NCI-H82 (cell line): ENCODE results near the gene COL20A1.

Source experiments
- DNase-seq: peaks from one replicate; lab custom pipeline; 2025; lab: John Stamatoyannopoulos, UW

COL20A1 gene

DNA sequence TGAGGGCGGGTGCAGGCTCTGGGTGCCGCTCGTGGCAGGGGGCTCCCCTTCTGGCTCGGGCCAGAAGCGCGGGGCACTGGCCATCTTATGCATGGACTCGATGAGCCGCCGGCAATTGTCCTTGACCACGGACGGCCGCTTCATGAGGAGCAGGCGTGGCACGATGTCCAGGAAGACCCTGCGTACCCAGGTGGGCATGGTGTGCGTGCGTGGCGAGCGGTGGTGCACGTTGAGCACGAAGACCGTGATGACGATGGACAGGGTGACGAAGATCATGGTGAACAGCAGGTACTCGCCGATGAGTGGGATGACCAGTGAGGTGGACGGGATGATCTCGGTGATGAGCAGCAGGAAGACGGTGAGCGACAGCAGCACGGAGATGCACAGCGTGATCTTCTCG, 57.2 kb downstream of the COL20A1 start:
- no peak for DNase-seq

DNA sequence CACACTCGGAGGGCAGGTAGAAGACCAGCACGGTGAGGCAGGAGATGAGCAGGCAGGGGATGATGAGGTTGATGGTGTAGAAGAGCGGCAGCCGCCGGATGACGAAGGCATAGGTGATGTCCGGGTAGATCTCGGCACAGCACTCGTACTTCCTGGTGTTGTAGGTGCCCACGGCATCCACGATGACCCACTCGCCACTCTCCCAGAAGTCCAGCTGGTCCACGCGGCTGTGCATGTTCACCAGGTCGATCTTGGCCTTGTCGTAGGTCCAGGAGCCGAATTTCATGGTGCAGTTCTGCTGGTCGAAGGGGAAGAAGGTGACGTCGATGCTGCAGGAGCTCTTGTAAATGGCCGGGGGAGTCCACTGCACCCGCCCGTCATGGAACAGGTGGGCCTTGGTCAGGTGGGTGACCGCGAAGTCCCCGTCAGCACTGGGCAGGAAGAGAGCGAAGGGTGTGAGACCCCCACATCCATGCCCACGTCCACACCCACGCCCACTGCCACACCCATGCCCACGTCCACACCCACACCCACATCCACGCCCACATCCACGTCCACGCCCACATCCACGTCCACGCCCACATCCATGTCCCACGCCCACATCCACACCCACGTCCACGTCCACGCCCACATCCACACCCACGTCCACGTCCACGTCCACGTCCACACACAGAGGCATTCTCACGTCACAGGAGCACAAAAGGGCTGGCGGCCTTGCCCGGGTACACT, 57.8 kb downstream of the COL20A1 start:
- DNase-seq = no peak

DNA sequence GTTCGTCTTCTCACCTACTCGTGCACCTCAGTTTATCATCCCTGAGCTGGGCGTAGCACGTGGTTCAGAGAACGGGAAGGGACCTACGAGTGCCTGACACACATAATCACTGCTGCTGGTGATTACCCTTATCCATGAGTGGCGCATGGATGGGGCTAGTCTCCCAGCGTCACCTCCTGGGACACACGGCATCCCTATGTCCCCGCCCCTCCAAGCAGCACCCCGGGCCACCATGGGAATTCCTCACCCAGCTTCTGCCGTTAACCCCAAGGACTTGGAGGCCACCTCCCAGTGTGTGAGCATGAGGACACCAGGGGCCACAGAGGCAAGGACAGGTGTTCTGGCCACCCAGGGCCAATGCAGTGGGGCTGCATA, 58.3 kb downstream of the COL20A1 start:
- DNase-seq = no peak

DNA sequence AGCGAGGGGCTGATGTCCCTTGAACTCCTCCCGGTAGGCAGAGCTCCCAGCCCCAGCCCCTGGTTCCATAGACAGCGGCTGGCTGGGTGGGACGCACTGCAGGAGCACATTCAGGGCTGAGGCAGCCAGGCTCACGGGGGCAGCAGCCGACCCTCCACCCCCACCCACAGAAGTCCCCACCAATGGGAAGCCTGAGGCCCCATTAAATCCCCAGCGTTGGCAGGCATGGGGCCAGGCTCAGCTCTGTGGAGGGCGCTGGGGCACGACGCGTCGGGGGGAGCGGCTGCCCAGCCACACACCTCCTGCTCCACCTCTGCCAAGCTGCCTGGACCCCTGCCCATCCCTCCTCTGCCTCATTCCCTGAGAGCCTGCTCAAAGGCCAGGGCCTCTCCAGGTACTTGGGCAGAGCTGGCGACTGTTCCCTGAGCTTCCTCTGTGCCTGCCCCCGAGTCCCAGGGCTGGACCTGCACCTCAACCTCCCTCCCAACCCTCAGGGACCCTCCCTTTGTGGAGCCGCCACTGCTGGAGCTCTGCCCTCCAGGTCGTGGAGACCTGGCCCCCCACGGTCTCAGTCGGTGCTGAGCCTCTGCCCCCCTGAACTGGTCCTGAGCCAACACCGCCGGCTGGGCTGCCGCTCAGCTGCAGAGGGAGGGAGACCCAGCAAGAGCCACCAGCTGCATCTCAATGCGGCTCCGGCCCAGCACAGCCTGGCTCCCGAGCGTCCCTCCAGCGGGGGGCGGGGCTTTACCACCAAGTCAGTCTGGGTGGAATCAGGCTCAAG, 59.0 kb downstream of the COL20A1 start:
- DNase-seq = peak; percentile 63

DNA sequence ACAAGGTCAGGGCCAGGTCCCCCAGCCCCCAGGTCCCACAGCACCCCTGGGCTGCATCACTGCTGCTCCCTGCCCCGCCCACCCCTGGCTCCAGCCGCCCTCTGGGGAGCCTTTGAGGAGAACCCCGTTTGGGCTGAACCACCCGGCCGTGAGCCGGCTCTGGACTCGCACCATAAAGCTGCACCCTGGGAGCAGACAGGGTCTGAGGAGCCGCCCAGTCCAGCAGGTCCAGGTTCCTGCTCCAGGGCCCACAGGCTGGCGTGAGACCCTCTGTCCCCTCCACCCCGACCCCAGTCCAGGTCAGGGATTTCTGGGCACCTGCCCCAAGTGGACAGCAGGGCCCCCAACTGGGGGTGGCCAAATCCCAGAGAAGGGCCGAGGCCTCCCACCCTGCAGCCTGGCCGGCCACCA, 59.8 kb downstream of the COL20A1 start:
- no peak for DNase-seq

DNA sequence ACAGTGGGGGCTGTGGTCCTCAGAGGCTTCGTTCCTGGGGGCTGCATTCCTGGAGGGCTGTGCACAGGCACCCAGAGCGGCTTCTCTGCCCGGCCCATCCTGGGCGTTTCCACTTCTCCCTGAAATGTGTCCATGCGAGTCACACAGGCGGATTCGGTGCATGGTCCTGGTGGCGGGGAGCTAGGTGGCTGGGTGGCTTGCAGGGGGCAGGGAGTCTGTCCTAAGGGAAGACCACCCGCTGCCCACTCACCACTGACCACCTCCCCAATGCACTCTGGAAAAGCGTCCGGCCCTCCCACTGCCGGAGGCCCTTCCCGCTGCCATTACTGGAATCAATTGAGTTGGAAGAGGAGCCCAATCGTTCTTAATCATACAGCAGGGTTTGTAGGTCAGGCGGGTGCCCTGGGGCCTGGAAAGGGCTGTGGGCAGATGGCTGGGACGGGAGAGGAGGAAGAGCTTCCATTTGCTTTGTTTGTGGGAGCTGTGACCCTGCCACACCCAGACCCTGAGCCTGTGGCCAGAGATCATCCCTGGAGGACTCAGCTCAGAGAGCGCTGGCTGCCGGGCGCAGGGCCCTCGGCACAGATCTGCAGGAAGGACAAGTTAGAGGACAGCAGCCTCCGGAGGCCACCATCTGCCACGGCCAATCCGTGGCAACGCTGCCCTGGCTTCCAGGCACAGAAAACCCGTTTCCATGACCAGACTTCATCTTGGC, 61.8 kb downstream of the COL20A1 start:
- DNase-seq = no peak

DNA sequence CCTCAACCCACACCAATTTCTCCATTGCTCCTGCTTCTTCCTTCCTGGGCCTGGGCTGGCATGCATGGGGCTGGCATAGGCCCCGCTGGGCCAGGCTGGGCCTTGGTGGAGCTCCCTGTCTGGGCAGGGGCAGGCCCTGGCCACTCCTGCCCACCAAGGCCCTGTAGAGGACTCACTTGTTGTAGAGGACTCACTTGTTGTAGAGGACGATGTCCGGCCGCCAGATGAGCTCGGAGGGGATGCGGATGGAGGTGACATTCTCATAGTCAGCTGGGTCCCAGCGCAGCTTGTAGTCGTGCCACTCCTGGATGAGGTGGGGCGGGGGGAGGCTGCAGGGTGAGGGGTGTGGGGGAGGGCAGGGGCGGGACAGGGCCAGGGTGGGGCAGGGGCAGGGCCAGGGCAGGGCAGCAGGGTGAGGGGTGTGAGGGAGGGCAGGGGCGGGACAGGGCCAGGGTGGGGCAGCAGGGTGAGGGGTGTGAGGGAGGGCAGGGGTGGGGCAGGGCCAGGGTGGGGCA, 62.9 kb downstream of the COL20A1 start:
- DNase-seq = no peak

DNA sequence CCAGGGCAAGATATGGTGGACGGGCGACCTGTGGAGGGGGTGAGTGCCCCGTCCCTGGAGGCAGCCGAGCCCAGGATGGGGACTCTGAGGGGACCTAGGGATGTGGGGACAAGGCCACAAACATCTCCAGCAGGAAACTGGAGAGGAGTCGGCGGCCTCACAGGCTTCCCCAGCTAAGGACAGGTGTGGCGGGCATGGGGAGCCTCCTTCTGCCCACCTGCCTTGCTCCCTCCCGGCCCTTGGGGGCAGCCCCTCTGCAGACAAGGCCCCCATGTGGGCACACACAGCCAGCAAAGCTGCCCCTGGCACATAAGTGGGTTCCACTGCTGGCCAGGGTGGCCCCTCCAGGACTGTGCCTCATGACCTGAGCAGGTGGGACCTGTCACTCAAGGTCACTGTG, 63.5 kb downstream of the COL20A1 start:
- DNase-seq = no peak

DNA sequence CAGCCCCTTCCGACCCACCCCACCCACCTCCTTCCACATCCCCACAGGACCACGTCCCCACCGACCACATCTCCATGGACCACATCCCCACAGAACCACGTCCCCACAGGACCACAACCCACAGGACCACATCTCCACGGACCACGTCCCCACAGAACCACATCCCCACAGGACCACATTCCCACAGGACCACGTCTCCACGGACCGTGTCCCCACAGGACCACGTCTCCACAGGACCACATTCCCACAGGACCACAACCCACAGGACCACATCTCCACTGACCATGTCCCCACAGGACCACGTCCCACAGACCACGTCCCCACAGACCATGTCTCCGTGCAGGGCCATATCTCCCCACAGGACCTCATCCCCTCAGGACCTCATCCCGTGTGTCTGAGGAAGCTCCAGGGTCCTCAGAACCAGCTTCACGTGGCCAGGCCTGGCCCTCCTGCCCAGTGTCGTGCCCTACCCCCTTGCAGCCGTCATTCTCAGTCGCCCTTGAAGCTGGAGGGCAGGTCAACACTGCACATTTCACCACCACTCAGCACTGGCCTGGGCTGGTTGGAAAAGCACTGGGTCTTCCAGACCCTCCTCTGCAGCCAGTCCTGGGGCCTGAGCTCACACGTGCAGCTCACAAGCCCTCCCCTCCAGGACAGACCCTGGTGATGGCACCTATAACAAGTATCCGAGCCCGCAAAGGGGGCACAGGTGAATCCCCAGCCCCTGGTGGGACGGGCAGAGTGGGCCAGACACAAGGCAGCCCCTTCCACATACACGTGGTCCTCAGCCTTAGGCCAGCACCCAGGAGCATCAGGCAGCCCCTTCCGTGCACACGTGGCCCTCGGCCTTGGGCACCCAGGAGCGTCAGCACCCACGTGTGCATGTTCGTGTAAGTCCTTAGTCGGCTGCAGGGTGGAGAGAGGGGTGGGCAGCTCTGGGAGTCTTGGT, 64.2 kb downstream of the COL20A1 start:
- DNase-seq = no peak

DNA sequence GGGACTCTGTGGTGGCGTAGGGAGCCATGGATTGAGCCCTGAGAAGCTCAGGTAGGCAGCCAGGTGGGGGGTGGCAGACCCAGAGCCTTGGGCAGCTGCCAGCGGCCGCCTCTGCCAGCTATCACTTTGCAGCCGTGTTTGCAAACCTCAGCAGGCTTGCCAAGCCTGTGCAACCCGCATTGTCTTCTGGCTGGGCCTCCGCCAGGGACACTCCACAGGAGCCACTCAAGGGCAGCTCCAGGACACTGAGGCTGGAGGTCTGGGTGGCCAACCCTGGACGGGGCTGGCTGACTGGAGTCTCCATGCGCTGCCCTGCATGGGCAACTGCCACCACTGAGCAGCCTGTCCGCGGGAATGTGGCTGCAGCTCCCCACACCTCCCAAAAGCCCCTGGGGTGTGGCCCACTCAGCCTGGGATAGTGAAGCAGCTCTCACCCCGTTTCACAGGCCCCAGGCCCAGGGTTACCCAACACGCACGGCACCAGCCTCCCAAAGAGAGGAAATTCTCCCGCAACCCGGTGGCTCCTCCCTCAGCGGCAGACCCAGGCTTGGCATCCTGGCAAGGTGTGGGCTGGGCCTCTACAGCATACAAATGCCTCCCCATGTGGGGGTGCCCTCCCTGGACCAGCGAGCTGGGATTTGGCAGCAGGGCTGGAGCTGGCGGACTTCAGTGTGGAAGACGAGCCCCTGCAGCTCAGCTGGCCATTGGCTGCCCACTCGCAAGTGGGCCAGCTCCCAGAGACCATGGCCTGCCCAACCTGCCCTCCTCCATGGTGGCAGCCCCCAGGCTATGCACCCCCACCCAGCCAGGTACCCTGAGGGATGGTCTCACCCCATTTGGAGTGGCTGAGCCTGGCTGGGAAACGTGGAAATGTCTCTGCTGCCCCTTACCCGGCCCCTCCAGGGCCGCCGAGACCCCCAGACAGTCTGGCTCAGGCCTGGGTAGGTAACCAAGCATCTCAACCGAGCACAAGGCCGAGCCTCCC, 65.2 kb downstream of the COL20A1 start:
- no peak for DNase-seq

DNA sequence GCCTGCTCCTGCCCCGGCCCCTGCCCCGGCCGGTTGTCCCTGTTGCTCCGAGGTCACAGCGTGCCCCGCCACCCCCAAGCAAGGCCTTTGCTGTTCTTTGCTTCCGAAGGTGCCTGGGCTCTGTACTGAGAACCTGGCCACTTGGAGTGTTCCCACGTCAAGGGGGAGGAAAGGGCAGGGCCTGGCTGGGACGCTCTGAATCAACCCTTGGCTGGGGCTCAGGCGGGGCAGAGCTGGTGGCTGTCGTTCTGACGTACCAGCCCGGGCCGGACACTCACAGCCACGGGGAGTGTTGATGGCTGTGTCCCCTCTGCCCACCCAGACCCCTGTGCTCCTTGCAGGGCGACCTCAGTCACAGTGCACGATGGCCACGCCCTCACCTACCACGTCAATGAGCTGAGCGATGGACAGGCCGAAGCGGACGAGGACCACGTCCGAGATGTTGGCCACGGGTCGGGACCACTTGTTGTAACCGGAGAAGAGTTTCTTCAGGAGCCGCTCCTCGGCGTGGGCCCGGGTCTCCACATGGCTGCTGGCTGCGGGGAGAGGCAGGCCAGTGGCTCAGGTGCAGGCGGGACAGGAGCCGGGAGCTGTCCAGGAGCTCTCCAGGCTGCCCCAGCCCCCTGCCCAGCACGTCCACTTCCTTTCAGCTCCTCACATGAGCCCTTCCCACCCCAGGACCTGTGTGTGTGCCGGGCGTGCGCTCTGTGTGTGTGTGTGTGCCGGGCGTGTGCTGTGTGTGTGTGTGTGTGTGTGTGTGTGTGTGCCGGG, 66.4 kb downstream of the COL20A1 start:
- no peak for DNase-seq

DNA sequence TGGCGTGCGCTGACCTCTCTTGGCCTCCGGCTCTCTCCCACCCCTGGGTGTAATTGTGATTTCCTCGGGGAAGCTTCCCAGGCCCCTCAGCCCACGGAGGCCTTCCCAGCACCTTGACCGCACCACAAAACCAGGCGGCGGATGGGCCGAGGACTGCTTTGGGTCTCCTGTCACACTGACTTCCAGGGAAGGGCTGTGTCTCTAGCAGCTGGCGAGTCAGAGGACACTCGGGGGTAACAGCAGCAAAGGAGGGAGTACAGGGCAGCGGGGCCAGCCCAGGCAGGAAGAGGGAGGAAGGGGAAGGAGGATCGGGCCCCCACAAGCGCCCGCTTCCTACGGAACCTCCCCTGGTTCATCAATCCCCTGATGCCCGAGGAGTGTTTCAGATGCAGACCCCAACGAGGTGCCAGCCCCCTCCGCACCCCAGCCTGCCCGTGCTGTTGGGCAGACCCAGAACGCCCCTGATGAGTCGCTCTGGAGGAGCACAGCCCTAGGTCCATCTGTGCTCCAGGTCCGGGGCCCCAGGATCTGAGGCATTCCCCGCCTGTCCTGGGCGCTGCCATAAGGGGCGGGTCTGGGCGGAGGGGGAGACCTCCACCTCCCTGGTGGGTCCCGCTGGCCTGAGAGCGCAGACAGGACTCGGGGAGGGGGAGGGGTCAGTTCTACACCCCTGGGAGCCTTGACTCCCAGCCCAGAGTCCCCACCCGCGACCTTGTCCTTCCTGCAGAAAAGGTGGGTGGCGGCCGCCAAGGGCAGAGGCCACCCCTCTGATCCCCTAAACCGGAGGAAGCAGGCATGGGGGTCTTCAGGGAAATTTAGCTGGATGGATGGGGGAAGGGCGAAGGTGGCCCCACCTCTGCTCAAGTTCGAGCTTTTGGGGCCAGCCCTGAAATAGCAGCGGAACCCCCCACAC, 67.2 kb downstream of the COL20A1 start:
- DNase-seq = no peak

DNA sequence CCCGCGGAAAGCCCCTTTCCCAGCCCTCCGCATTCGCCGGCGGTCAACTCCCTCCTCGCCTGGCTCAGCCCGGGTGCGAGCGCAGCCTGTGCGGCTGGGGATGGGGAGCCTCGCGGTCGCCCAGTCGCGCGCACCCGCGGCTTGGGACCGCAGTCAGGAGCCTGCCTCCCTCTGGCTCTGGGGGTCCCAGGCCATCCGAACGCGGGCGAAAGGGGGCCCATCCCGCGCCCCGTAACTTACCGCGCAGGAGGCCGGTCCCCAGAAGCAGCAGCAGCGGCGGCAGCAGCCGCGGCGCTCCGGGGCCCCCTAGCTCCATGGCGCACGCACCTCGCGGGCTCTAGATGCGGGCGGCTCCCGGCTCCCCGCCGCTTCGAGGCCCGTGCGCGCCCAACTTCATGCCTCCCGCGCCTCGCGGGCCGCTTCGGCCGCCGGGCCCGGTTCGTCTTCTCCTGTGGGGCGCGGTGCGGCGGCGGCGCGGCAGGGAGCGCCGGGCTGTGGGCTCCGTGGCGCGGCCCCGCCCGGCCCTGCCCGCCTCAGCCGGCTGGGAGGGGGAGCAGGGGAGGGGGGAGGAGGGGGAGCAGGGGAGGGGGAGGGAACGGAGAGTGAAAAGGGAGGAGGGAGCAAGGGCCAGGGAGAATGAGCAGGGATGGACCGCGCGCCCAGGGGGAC, 68.0 kb downstream of the COL20A1 start, which contains the start of gene CHRNA4:
TSS of gene CHRNA4 (minus strand) at position 500 of the 669 bp plus-strand sequence. CDS start at position 316, 184 bp downstream.
- no peak for DNase-seq

DNA sequence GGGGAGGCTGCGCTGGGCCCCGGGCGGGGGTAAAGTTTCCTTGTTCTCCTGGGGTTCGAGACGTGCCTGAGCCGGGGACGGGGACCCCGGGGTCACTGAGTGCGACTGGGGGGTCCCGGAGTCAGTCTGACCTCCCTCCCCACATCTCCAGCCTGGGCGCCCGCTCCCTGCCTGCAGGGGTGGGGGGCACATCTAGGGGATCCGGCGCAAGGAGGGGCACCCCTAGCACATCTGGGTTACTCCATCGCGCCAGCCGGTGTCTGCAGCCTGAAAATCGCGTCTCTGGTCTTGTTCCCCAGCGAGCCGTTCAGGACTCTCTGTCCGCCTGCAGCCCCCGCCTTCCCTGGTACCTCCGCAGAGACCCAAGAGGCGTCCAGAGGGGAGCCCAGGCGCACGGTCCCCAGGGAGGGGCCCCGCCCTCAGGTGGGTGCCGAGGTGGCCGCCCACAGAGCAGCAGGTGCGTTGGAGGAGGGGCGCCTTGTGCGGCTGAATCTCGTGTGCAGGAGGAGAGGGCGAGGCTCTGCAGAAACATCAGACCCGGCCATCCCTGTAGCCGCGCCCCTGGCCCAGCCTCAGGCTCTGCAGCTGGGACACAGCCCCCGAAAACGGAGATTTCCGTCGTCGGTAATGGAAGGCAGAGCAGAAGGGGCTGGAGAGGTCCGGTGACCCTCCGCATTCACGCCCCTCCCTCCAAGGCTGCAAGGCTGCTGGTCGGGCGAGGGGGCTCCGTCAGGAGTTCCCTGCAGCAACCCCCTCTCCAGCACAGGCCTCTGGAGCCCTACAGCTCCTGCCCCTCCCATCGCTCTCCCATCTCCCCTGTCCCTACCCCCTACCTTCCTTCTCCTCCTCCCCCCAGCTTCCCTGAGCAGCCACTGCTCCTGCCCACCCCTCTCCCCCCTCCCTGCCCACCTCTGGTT, 68.8 kb downstream of the COL20A1 start:
- no peak for DNase-seq

DNA sequence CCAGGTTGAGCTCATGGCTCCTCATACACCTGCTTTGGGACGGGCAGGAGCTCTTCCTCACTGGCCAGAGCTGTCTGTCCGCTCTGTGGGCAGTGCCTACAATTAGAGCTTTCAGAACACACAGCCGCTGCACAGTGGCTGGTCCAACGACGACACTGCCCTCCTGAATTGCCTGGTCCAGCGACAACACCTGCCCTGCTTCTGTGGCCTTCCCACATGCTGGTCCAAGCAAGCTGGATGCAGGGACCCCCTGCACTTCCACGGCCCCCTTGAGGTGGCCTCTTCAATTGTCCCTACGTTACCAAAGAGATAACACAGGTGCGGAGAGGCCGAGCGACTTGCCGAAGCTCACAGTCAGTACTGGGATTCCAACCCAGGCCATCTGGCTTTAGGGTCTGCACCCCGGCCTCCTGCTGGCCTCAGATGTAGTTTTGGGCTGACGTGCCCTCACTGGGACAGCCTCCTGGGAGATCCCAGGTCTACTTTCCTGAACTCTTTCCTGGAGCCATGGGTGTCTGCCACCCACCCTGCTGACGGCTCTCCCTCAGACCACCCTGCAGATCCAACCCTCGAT, 69.5 kb downstream of the COL20A1 start:
- DNase-seq = no peak
